SK-N-MC (cell line): ENCODE measurements around the gene CCNB3.

ENCODE experiments used
- EZH2 ChIP-seq: fragments of 200-600 bp; sonication (generic); IDR thresholded peaks from one replicate; pipeline ENCODE4 v1.6.1; 2017; ENCODE audit warnings: antibody characterized with exemption
- FOXP2 ChIP-seq: optimal IDR thresholded peaks from 2 replicates; pipeline ENCODE3; 2011; ENCODE audit warnings: mild to moderate bottlenecking, moderate library complexity; ENCODE audit not compliant: insufficient read depth; ENCODE audit errors: extremely low read length, control extremely low read depth
- POLR2AphosphoS5 ChIP-seq: IDR thresholded peaks from 2 replicates; pipeline ENCODE4 v1.6.1; 2012; ENCODE audit warnings: mild to moderate bottlenecking, low read depth, low read length, borderline replicate concordance

DNA sequence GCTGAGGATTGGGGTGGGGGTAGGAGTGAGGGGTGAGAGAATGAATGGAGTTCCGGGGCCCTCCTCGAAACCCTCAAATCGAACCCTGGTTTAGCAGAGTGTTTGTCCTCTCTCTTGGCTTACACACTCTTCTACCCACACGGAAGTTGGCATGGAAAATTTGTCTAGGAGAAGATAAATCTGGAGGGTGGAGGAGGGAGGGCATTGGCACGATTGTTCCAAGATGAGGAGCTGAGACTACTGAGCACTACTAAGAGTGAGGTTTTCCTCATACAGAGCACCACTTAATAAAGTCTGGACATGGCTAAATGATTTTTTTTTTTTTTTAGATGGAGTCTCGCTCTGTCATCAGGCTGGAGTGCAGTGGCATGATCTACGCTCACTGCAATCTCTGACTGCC lies 37.2 kb upstream of the CCNB3 start:
- no peak for TF ChIP-seq POLR2AphosphoS5
- no peak for TF ChIP-seq EZH2
- no peak for TF ChIP-seq FOXP2
